Activated CD4-positive, alpha-beta T cell treated with anti-CD3 and anti-CD28 coated beads, Interleukin-2, amount 50 U/mL, for 24 hours (primary cell): ENCODE results near the gene TBCB.
"Not testable (repeated sequence)": the region's sequence is repeated elsewhere in the genome, so short reads cannot be mapped to it uniquely, and the experiment has no call there.

Source experiments
- DNase-seq, 2 donors: peaks; one replicate each; pipeline ENCODE4 v3.0.0-alpha.2; 2020; ENCODE audit warnings: low read depth in 1 of 2, low spot score in 1 of 2

The TBCB gene

GRCh38 chr19:36169084-36169760 is 54.0 kb downstream of the TBCB start:
- no peak for DNase-seq

DNA sequence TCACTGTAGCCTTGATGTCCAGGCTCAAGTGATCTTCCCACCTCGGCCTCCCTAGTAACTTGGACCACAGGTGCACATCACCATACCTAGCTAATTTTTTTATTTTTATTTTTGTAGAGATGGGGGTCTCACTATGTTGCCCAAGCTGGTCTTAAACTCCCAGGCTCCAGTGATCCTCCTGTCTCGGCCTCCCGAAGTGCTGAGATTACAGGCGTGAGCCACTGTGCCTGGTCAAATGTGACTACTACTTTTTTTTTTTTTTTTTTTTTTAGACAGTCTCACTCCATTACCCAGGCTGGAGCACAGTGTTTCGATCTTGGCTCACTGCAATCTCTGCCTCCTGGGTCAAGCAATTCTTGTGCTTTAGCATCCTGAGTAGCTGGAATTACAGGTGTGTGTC is 57.6 kb downstream of the TBCB start:
- DNase-seq, result no peak

- DNase-seq, result not testable (repeated sequence)
Measured at GRCh38 chr19:36173846-36174245, 58.6 kb downstream of the TBCB start.
